SK-N-SH treated with all-trans-retinoic acid at 6 μM for 48 hours (cell line): ENCODE data around the gene CTSH.
"Not testable (repeated sequence)": the region's sequence is repeated elsewhere in the genome, so short reads cannot be mapped to it uniquely, and the experiment has no call there.

Experiments used
- ATAC-seq: fragments of 200-7000 bp; cut with Tn5 transposase; 3 replicates; pipeline ENCODE4 v1.9.1; 2020; ENCODE audit warnings: mild to moderate bottlenecking, moderate library complexity

The CTSH gene

GRCh38 chr15:78871483-78872127 is 73.2 kb downstream of the CTSH start:
- not testable (repeated sequence) for ATAC-seq
